H1 (cell line): Measurements from ENCODE around the gene OSBPL2. TPM values are rescaled to one million over a fixed set of nuclear protein-coding genes. Genes with fewer than 3 reads are reported as not detected.

Experiments used
- CTCF ChIA-PET: fragments of 300-600 bp; sonication (Branson Sonifier 250); formaldehyde crosslinking; loops from one replicate; lab custom pipeline; 2021; ENCODE audit not compliant: partially characterized antibody; lab: Charles Lee
- POLR2A ChIA-PET: fragments of 300-600 bp; sonication (Branson Sonifier 250); formaldehyde crosslinking; loops from one replicate; lab custom pipeline; 2021; ENCODE audit warnings: inconsistent platforms; ENCODE audit not compliant: partially characterized antibody; lab: Charles Lee
- DNase-seq, 2 experiments: peaks; one replicate each; pipeline versions ENCODE4 v3.0.0 to v3.0.0-alpha.2; 2010 to 2022; ENCODE audit warnings: low spot score in 2 of 2, low read depth in 1 of 2, mixed read lengths in 1 of 2
- FAIRE-seq: peaks from 2 replicates; lab custom pipeline; 2011; peaks lifted over from hg19 to GRCh38; lab: Jason Lieb, UNC
- H2AFZ ChIP-seq: 2 replicates; pipeline ENCODE4 v1.8.1; 2012; ENCODE audit warnings: low read length, inconsistent platforms
- H2AK5ac ChIP-seq: 2 replicates; pipeline ENCODE4 v1.6.1; 2013; ENCODE audit warnings: low read depth, low read length
- H2BK120ac ChIP-seq: replicated peaks from 2 replicates; pipeline ENCODE3; 2013; ENCODE audit warnings: low read depth, low read length, inconsistent platforms
- H2BK12ac ChIP-seq: 2 replicates; pipeline ENCODE4 v1.6.1; 2013; ENCODE audit warnings: low read depth, low read length
- H2BK15ac ChIP-seq: 2 replicates; pipeline ENCODE4 v1.6.1; 2013; ENCODE audit warnings: low read length
- H2BK20ac ChIP-seq: 2 replicates; pipeline ENCODE4 v1.6.1; 2013; ENCODE audit warnings: low read length
- H2BK5ac ChIP-seq: 2 replicates; pipeline ENCODE4 v1.6.1; 2013; ENCODE audit warnings: low read depth, low read length
- H3K14ac ChIP-seq: 2 replicates; pipeline ENCODE4 v1.6.1; 2013; ENCODE audit warnings: inconsistent platforms; ENCODE audit not compliant: insufficient read length
- H3K18ac ChIP-seq: 2 replicates; pipeline ENCODE4 v1.6.1; 2013; ENCODE audit warnings: low read length; ENCODE audit errors: extremely low read depth
- H3K23ac ChIP-seq: 2 replicates; pipeline ENCODE4 v1.6.1; 2013; ENCODE audit warnings: inconsistent platforms; ENCODE audit not compliant: insufficient read length
- H3K23me2 ChIP-seq: 2 replicates; pipeline ENCODE4 v1.6.1; 2013; ENCODE audit warnings: low read depth, low read length
- H3K27ac ChIP-seq: 2 replicates; pipeline ENCODE4 v1.6.1; 2011; ENCODE audit warnings: low read depth, low read length, inconsistent platforms
- H3K27me3 ChIP-seq, 4 experiments: replicated peaks in 1 of 4; 1 replicate in 1 of 4; 2 replicates in 3 of 4; pipeline versions ENCODE4 v1.6.1 to v1.8.1; 2011 to 2013; ENCODE audit warnings: low read length in 3 of 4, mild to moderate bottlenecking in 3 of 4, inconsistent platforms in 2 of 4, mixed read lengths in 2 of 4, moderate library complexity in 1 of 4; ENCODE audit not compliant: control insufficient read depth in 3 of 4, insufficient read depth in 3 of 4; ENCODE audit errors: extremely low read depth in 1 of 4
- H3K36me3 ChIP-seq, 4 experiments: 2 replicates each; pipeline versions ENCODE4 v1.6.1 to v1.8.1; 2011 to 2013; ENCODE audit warnings: mild to moderate bottlenecking in 4 of 4, low read length in 3 of 4, moderate library complexity in 2 of 4, control low read depth in 1 of 4, inconsistent platforms in 1 of 4; ENCODE audit not compliant: insufficient read depth in 4 of 4, control insufficient read depth in 2 of 4
- H3K4ac ChIP-seq: replicated peaks from 2 replicates; pipeline ENCODE3; 2013; ENCODE audit warnings: low read length, low read depth, mixed read lengths, inconsistent platforms; ENCODE audit not compliant: insufficient read length
- H3K4me1 ChIP-seq, 4 experiments: replicated peaks in 1 of 4; 1 replicate in 1 of 4; 2 replicates in 3 of 4; pipeline versions ENCODE4 v1.6.1 to v1.8.1; 2011 to 2013; ENCODE audit warnings: low read length in 3 of 4, inconsistent platforms in 2 of 4, mixed read lengths in 1 of 4; ENCODE audit not compliant: insufficient read depth in 4 of 4, control insufficient read depth in 3 of 4
- H3K4me2 ChIP-seq, 2 experiments: 2 replicates each; pipeline versions ENCODE4 v1.6.1 to v1.8.1; 2011 to 2013; ENCODE audit warnings: low read depth in 2 of 2, low read length in 2 of 2, control low read depth in 1 of 2, inconsistent platforms in 1 of 2, mild to moderate bottlenecking in 1 of 2; ENCODE audit not compliant: insufficient read depth in 1 of 2
- H3K4me3 ChIP-seq, 4 experiments: fragments of 200-600, 300-600 bp in 1 of 4; sonication (generic), shearing (Covaris generic), sonication (Bioruptor Twin) in 1 of 4; 2 replicates each; pipeline versions ENCODE4 v1.5.1 to v1.8.1; 2011 to 2016; ENCODE audit warnings: low read length in 4 of 4, low read depth in 3 of 4, control low read depth in 2 of 4, inconsistent platforms in 2 of 4, mild to moderate bottlenecking in 2 of 4, mixed read lengths in 1 of 4, moderate library complexity in 1 of 4; ENCODE audit not compliant: insufficient read depth in 2 of 4; ENCODE audit errors: extremely low read depth in 1 of 4
- H3K56ac ChIP-seq: replicated peaks from 2 replicates; pipeline ENCODE3; 2013; ENCODE audit warnings: low read depth, mild to moderate bottlenecking, mixed read lengths, low read length, inconsistent platforms; ENCODE audit not compliant: insufficient read length
- H3K79me1 ChIP-seq: 2 replicates; pipeline ENCODE4 v1.6.1; 2013; ENCODE audit warnings: low read depth, low read length, control low read depth
- H3K79me2 ChIP-seq, 2 experiments: 2 replicates each; pipeline versions ENCODE4 v1.6.1 to v1.8.1; 2012 to 2013; ENCODE audit warnings: low read length in 2 of 2, mild to moderate bottlenecking in 2 of 2, inconsistent platforms in 1 of 2; ENCODE audit not compliant: insufficient read depth in 2 of 2, control insufficient read depth in 1 of 2
- H3K9ac ChIP-seq, 4 experiments: replicated peaks in 1 of 4; 1 replicate in 1 of 4; 2 replicates in 3 of 4; pipeline versions ENCODE4 v1.6.1 to v1.8.1; 2011 to 2013; ENCODE audit warnings: low read depth in 3 of 4, low read length in 3 of 4, control low read depth in 2 of 4, mild to moderate bottlenecking in 2 of 4, moderate library complexity in 2 of 4, inconsistent platforms in 1 of 4; ENCODE audit errors: extremely low read depth in 1 of 4
- H3K9me3 ChIP-seq, 2 experiments: 2 replicates each; pipeline versions ENCODE4 v1.6.1 to v1.8.1; 2012 to 2013; ENCODE audit warnings: mild to moderate bottlenecking in 2 of 2, moderate library complexity in 2 of 2, control low read depth in 1 of 2, inconsistent platforms in 1 of 2, low read depth in 1 of 2, low read length in 1 of 2, mixed read lengths in 1 of 2; ENCODE audit not compliant: insufficient read depth in 2 of 2
- H4K20me1 ChIP-seq, 2 experiments: replicated peaks in 1 of 2; 2 replicates each; pipeline versions ENCODE3 to v1.8.1; 2011 to 2013; ENCODE audit warnings: inconsistent platforms in 2 of 2, low read length in 2 of 2, mild to moderate bottlenecking in 1 of 2; ENCODE audit not compliant: insufficient read depth in 2 of 2, control insufficient read depth in 1 of 2
- H4K5ac ChIP-seq: 2 replicates; pipeline ENCODE4 v1.6.1; 2013; ENCODE audit warnings: low read length, low read depth, mixed read lengths, inconsistent platforms; ENCODE audit not compliant: insufficient read length
- H4K8ac ChIP-seq: 2 replicates; pipeline ENCODE4 v1.8.0; 2013; ENCODE audit warnings: mild to moderate bottlenecking, moderate library complexity, low read length, inconsistent platforms; ENCODE audit not compliant: insufficient read depth; ENCODE audit errors: extremely low read depth
- H4K91ac ChIP-seq: replicated peaks from 2 replicates; pipeline ENCODE3; 2013; ENCODE audit warnings: low read length, mixed read lengths, inconsistent platforms; ENCODE audit not compliant: insufficient read length
- CBX5 ChIP-seq: fragments of 300-800, 300-1000 bp; sonication (generic); IDR thresholded peaks from 2 replicates; pipeline ENCODE4 v1.7.1; 2016; ENCODE audit warnings: antibody characterized with exemption, low read length, low read depth
- CEBPB ChIP-seq: IDR thresholded peaks from 2 replicates; pipeline ENCODE4 v1.6.1; 2012; ENCODE audit warnings: low read depth, low read length
- CREB1 ChIP-seq: IDR thresholded peaks from 2 replicates; pipeline ENCODE4 v1.6.1; 2012; ENCODE audit warnings: inconsistent platforms
- GTF2F1 ChIP-seq: IDR thresholded peaks from 2 replicates; pipeline ENCODE4 v1.6.1; 2012; ENCODE audit warnings: low read depth, low read length, improper control_type of control experiment, borderline replicate concordance
- JUN ChIP-seq: IDR thresholded peaks from 2 replicates; pipeline ENCODE4 v1.6.1; 2011; ENCODE audit warnings: low read depth, mild to moderate bottlenecking, improper control_type of control experiment, low read length
- NANOG ChIP-seq: IDR thresholded peaks from 2 replicates; pipeline ENCODE4 v1.6.1; 2011; ENCODE audit warnings: low read length, low read depth, mild to moderate bottlenecking, inconsistent platforms; ENCODE audit not compliant: insufficient read depth, poor library complexity, severe bottlenecking
- NRF1 ChIP-seq: IDR thresholded peaks from 2 replicates; pipeline ENCODE4 v1.6.1; 2011; ENCODE audit warnings: mild to moderate bottlenecking, low read depth, low read length, improper control_type of control experiment
- POLR2A ChIP-seq, 2 experiments: IDR thresholded peaks; 1 replicate in 1 of 2; 2 replicates in 1 of 2; pipeline ENCODE4 v1.6.1; 2011; ENCODE audit warnings: low read depth in 2 of 2, low read length in 2 of 2, mild to moderate bottlenecking in 2 of 2; ENCODE audit errors: control extremely low read depth in 1 of 2
- POLR2AphosphoS5 ChIP-seq: IDR thresholded peaks from 2 replicates; pipeline ENCODE4 v1.6.1; 2011; ENCODE audit warnings: low read depth, low read length
- POU5F1 ChIP-seq: IDR thresholded peaks from 2 replicates; pipeline ENCODE4 v1.6.1; 2011; ENCODE audit warnings: low read depth, mild to moderate bottlenecking, low read length, moderate library complexity
- SIX5 ChIP-seq: IDR thresholded peaks from 2 replicates; pipeline ENCODE4 v1.6.1; 2011; ENCODE audit warnings: mild to moderate bottlenecking, low read depth, low read length
- SP4 ChIP-seq: IDR thresholded peaks from 2 replicates; pipeline ENCODE4 v1.6.1; 2012; ENCODE audit warnings: low read length, inconsistent platforms
- TBP ChIP-seq: IDR thresholded peaks from 2 replicates; pipeline ENCODE4 v1.6.1; 2011; ENCODE audit warnings: low read depth, low read length, improper control_type of control experiment
- WGBS, 2 experiments: shearing (Covaris generic) in 1 of 2; methylation state at CpG; one replicate each; pipeline versions ENCODE4 v1.1.6 to v1.1.7; 2013 to 2015; ENCODE audit warnings: low lambda C conversion rate in 2 of 2, mixed read lengths in 2 of 2, inconsistent platforms in 1 of 2, low coverage in 1 of 2, missing lambda C conversion rate in 1 of 2; ENCODE audit not compliant: insufficient replicate concordance in 2 of 2, insufficient coverage in 1 of 2, insufficient read length in 1 of 2; ENCODE audit errors: extremely low coverage in 1 of 2, missing lambda C conversion rate in 1 of 2; 5-methylcytosine and 5-hydroxymethylcytosine counted together
- polyA plus RNA-seq, 7 experiments: library from polyadenylated mRNA; depleted of rRNA in 3 of 7; stranded (reverse) in 5 of 7; unstranded in 2 of 7; fragments of >200 nt in 5 of 7; fragments of 200-250 nt in 2 of 7; gene quantifications; 1 replicate in 5 of 7; 2 replicates in 1 of 7; 4 replicates in 1 of 7; pipeline versions ENCODE4 v1.2.1 to v1.2.3, GENCODE V29; 2011 to 2013; ENCODE audit warnings: missing spikeins in 2 of 7, mixed read lengths in 2 of 7
- total RNA-seq: library from RNA; stranded (reverse); fragmentation: NEBNext Ultra II Directional; extraction: Animal tissue kit (Norgen Biotek cat#: 25700); gene quantifications from 2 replicates; pipeline ENCODE4 v1.2.1, GENCODE V29; 2021
- TF ChIP-seq, protein P1 (sequence below): IDR thresholded peaks from 2 replicates; pipeline ENCODE4 v1.6.1; 2012; ENCODE audit warnings: inconsistent platforms

The OSBPL2 gene
- total and polyA plus RNA-seq, 2 of the 8 experiments (the other 6 are each of a cell fraction or from before 2014, with no cell fraction given), result 11.7 to 42.4 TPM

DNA sequence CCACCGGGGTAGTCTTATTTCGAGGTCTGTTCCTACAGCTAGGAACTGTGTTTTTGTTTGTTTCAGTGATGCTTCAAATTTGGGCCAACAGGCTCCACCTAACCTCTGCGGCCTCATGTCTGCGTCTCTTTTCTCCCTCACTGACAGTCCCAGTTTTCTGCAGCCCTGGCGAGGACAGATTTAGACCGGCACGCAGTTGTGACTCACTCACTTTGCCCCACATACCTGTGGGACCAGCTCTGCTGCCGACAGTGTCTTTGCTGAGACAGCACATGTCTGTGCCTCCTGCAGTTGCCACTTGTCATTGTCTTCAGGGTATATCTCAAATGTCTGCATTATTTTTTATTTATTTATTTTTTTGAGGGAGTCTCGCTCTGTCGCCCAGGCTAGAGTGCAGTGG is 29.2 kb downstream of the OSBPL2 start:
- Histone ChIP-seq H4K20me1 (peaks cover 4 to 9% of the 10 kb centered on the region in 2 experiments), H2AFZ (no peak overlapping the region), H3K9ac (no peak overlapping the region), H3K4me3 (no peak overlapping the region), H2AK5ac (no peak overlapping the region), H3K9me3 (peaks cover 0 to 2% of the 10 kb centered on the region in 2 experiments; a peak in 2 of 4 replicates), H3K18ac (no peak overlapping the region), H3K4ac (no peak overlapping the region), H3K79me1 (peaks cover 6% of the 10 kb centered on the region), H3K14ac (no peak overlapping the region), H3K23me2 (no peaks in the 10 kb centered on the region), H3K36me3 (peaks cover 5 to 24% (median 15%) of the 10 kb centered on the region in 4 experiments; a peak in 6 of 8 replicates), H3K4me1 (no peaks in the 10 kb centered on the region), H3K4me2 (no peak overlapping the region), H2BK12ac (no peak overlapping the region), H3K23ac (no peak overlapping the region), H2BK120ac (no peak overlapping the region), H3K79me2 (no peaks in the 10 kb centered on the region), H2BK15ac (no peak overlapping the region), H4K91ac (no peak overlapping the region), H3K56ac (no peak overlapping the region), H4K5ac (no peak overlapping the region), H3K27me3 (no peaks in the 10 kb centered on the region), H4K8ac (no peak overlapping the region), H2BK5ac (no peak overlapping the region), H2BK20ac (no peak overlapping the region), H3K27ac (no peak overlapping the region)
- 81% methylated on average over 10 of the region's 10 CpGs; no CpG with 5 or more reads in 1 of the 2 experiments for WGBS, 2 experiments
- DNase-seq (no peak), FAIRE-seq (no peak)
- ChIA-PET CTCF (interaction anchor here (0.8 to 1.1 kb wide), 3 partner anchors 12 to 256 kb away, joined by 3 to 4 read pairs (median 3); no protein-coding TSS in a partner anchor), POLR2A (interaction anchor here (0.6 kb wide), 1 partner anchor 121 kb away, joined by 4 read pairs; no protein-coding TSS in a partner anchor)
- TF ChIP-seq SIX5 (no peak), CEBPB (no peak), POLR2AphosphoS5 (no peak), POU5F1 (no peak), CREB1 (no peak), POLR2A (IDR thresholded peaks at IDR 0.05; ENCODE audit: control extremely low read depth in 1 of 2, low read depth in 2 of 2, low read length in 2 of 2) (no peak), CBX5 (no peak), JUN (no peak), SP4 (no peak), TBP (no peak), GTF2F1 (no peak), NRF1 (no peak), NANOG (no peak)
- TF ChIP-seq, protein P1, sequence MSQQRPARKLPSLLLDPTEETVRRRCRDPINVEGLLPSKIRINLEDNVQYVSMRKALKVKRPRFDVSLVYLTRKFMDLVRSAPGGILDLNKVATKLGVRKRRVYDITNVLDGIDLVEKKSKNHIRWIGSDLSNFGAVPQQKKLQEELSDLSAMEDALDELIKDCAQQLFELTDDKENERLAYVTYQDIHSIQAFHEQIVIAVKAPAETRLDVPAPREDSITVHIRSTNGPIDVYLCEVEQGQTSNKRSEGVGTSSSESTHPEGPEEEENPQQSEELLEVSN, result no peak
